Parathyroid adenoma (tissue), 2 donors: ENCODE data around the gene PRC1.

ENCODE experiments used
- H2AFZ ChIP-seq: fragments of 300-600 bp; sonication (generic); one replicate; pipeline ENCODE4 v1.7.0; 2017; ENCODE audit warnings: antibody characterized with exemption, mild to moderate bottlenecking
- H3K27ac ChIP-seq: fragments of 300-600 bp; sonication (generic); one replicate; pipeline ENCODE4 v1.7.0; 2017
- H3K27me3 ChIP-seq: fragments of 300-600 bp; sonication (generic); one replicate; pipeline ENCODE4 v1.7.0; 2017; ENCODE audit warnings: low read length; ENCODE audit not compliant: control insufficient read depth, insufficient read depth
- H3K36me3 ChIP-seq: fragments of 300-600 bp; sonication (generic); one replicate; pipeline ENCODE4 v1.7.0; 2017; ENCODE audit warnings: low read length; ENCODE audit not compliant: control insufficient read depth, insufficient read depth
- H3K4me1 ChIP-seq: fragments of 300-600 bp; sonication (generic); one replicate; pipeline ENCODE4 v1.7.0; 2017; ENCODE audit warnings: control low read depth
- H3K4me2 ChIP-seq: fragments of 300-600 bp; sonication (generic); one replicate; pipeline ENCODE4 v1.7.0; 2017; ENCODE audit warnings: low read length
- H3K4me3 ChIP-seq: fragments of 300-600 bp; sonication (generic); one replicate; pipeline ENCODE4 v1.7.0; 2017; ENCODE audit warnings: low read depth, low read length
- H3K79me2 ChIP-seq: fragments of 300-600 bp; sonication (generic); one replicate; pipeline ENCODE4 v1.7.0; 2017; ENCODE audit warnings: control low read depth
- H3K9ac ChIP-seq: fragments of 300-600 bp; sonication (generic); one replicate; pipeline ENCODE4 v1.7.0; 2017; ENCODE audit warnings: mild to moderate bottlenecking
- H3K9me3 ChIP-seq: fragments of 300-600 bp; sonication (generic); one replicate; pipeline ENCODE4 v1.7.0; 2017; ENCODE audit warnings: low read length; ENCODE audit not compliant: control insufficient read depth
- CTCF ChIP-seq: fragments of 300-600 bp; sonication (generic); IDR thresholded peaks from one replicate; pipeline ENCODE4 v1.7.0; 2017; ENCODE audit warnings: antibody characterized with exemption, mild to moderate bottlenecking
- donor health status: primary hyperparathyroidism.

The PRC1 gene

GRCh38 chr15:90946538-90946937 lies 47.8 kb downstream of the PRC1 start:
- no peaks in the 10 kb centered on the region for H3K9me3 ChIP-seq
- H3K36me3 ChIP-seq: no peaks in the 10 kb centered on the region
- H3K9ac ChIP-seq: no peak overlapping the region
- no peaks in the 10 kb centered on the region for H3K4me1 ChIP-seq
- H3K27me3 ChIP-seq: no peaks in the 10 kb centered on the region
- no peak overlapping the region for H3K4me2 ChIP-seq
- no peak for TF ChIP-seq CTCF
- no peaks in the 10 kb centered on the region for H3K79me2 ChIP-seq
- no peak overlapping the region for H2AFZ ChIP-seq
- no peak overlapping the region for H3K27ac ChIP-seq
- no peak overlapping the region for H3K4me3 ChIP-seq

- H2AFZ ChIP-seq: no peak overlapping the region
- no peaks in the 10 kb centered on the region for H3K79me2 ChIP-seq
- no peaks in the 10 kb centered on the region for H3K4me1 ChIP-seq
- no peaks in the 10 kb centered on the region for H3K27me3 ChIP-seq
- H3K9me3 ChIP-seq: no peaks in the 10 kb centered on the region
- no peak overlapping the region for H3K4me2 ChIP-seq
- H3K9ac ChIP-seq: no peak overlapping the region
- no peaks in the 10 kb centered on the region for H3K36me3 ChIP-seq
- no peak overlapping the region for H3K4me3 ChIP-seq
- no peak for TF ChIP-seq CTCF
- no peak overlapping the region for H3K27ac ChIP-seq
Observed at GRCh38 chr15:90945091-90945490, 49.2 kb downstream of the PRC1 start.

- no peak for TF ChIP-seq CTCF
- H3K27me3 ChIP-seq: no peaks in the 10 kb centered on the region
- H3K9me3 ChIP-seq: no peaks in the 10 kb centered on the region
- no peak overlapping the region for H2AFZ ChIP-seq
- no peaks in the 10 kb centered on the region for H3K4me1 ChIP-seq
- H3K4me2 ChIP-seq: no peak overlapping the region
- H3K9ac ChIP-seq: no peak overlapping the region
- H3K27ac ChIP-seq: no peak overlapping the region
- H3K4me3 ChIP-seq: no peak overlapping the region
- H3K36me3 ChIP-seq: no peaks in the 10 kb centered on the region
- H3K79me2 ChIP-seq: no peaks in the 10 kb centered on the region
Observed at GRCh38 chr15:90942354-90943120, 51.8 kb downstream of the PRC1 start.

- TF ChIP-seq CTCF: no peak
- Histone ChIP-seq H3K9ac (no peak overlapping the region), H3K4me1 (no peaks in the 10 kb centered on the region), H3K27me3 (no peaks in the 10 kb centered on the region), H3K27ac (no peak overlapping the region), H3K4me3 (no peak overlapping the region), H2AFZ (no peak overlapping the region), H3K4me2 (no peak overlapping the region), H3K79me2 (no peaks in the 10 kb centered on the region), H3K36me3 (no peaks in the 10 kb centered on the region), H3K9me3 (no peaks in the 10 kb centered on the region)
Observed at GRCh38 chr15:90941038-90941437, 53.3 kb downstream of the PRC1 start.

- H3K79me2 ChIP-seq: no peaks in the 10 kb centered on the region
- no peak overlapping the region for H3K4me2 ChIP-seq
- no peaks in the 10 kb centered on the region for H3K27me3 ChIP-seq
- no peak for TF ChIP-seq CTCF
- H3K36me3 ChIP-seq: no peaks in the 10 kb centered on the region
- no peak overlapping the region for H3K27ac ChIP-seq
- no peak overlapping the region for H2AFZ ChIP-seq
- H3K9me3 ChIP-seq: no peaks in the 10 kb centered on the region
- no peak overlapping the region for H3K9ac ChIP-seq
- H3K4me1 ChIP-seq: no peaks in the 10 kb centered on the region
- no peak overlapping the region for H3K4me3 ChIP-seq
Observed at GRCh38 chr15:90939756-90940155, 54.6 kb downstream of the PRC1 start.
